MM.1S (cell line): ENCODE results near the gene LRRC8C.

Source experiments
- DNase-seq: peaks from one replicate; pipeline ENCODE4 v3.0.0-alpha.2; 2015
- H2AFZ ChIP-seq: fragments of 300-600 bp; sonication (generic); 2 replicates; pipeline ENCODE4 v1.6.0; 2016; ENCODE audit warnings: antibody characterized with exemption, low read length
- H3F3A ChIP-seq: fragments of 300-600 bp; sonication (generic); 2 replicates; pipeline ENCODE4 v1.6.1; 2016; ENCODE audit warnings: mild to moderate bottlenecking, antibody characterized with exemption, low read length, moderate library complexity, mixed read lengths; ENCODE audit not compliant: insufficient read depth
- H3K27ac ChIP-seq: fragments of 300-600 bp; sonication (generic); 2 replicates; pipeline ENCODE4 v1.5.1; 2016; ENCODE audit warnings: mild to moderate bottlenecking, low read length
- H3K27me3 ChIP-seq: fragments of 300-600 bp; sonication (generic); replicated peaks from 2 replicates; pipeline ENCODE4 v1.6.0; 2016; ENCODE audit warnings: low read length; ENCODE audit not compliant: insufficient read depth
- H3K36me3 ChIP-seq: fragments of 300-600 bp; sonication (generic); replicated peaks from 2 replicates; pipeline ENCODE4 v1.6.1; 2016; ENCODE audit warnings: mild to moderate bottlenecking, low read length, mixed read lengths; ENCODE audit not compliant: insufficient read depth
- H3K4me1 ChIP-seq: fragments of 300-600 bp; sonication (generic); 2 replicates; pipeline ENCODE4 v1.6.1; 2016; ENCODE audit warnings: low read length, mixed read lengths
- H3K4me2 ChIP-seq: fragments of 300-600 bp; sonication (generic); 2 replicates; pipeline ENCODE4 v1.6.0; 2016; ENCODE audit warnings: low read depth, low read length
- H3K4me3 ChIP-seq: fragments of 300-600 bp; sonication (generic); 2 replicates; pipeline ENCODE4 v1.5.1; 2016; ENCODE audit warnings: low read length, mixed read lengths
- H3K79me2 ChIP-seq: fragments of 300-600 bp; sonication (generic); 2 replicates; pipeline ENCODE4 v1.6.1; 2016; ENCODE audit warnings: mixed run types, low read length, mixed read lengths
- H3K9ac ChIP-seq: fragments of 300-600 bp; sonication (generic); 2 replicates; pipeline ENCODE4 v1.6.1; 2016; ENCODE audit warnings: low read length, mixed read lengths
- H3K9me2 ChIP-seq: fragments of 300-600 bp; sonication (generic); replicated peaks from 2 replicates; pipeline ENCODE4 v1.6.1; 2016; ENCODE audit warnings: mild to moderate bottlenecking, low read length, mixed read lengths; ENCODE audit not compliant: insufficient read depth
- H3K9me3 ChIP-seq: fragments of 300-600 bp; sonication (generic); replicated peaks from 2 replicates; pipeline ENCODE4 v1.6.1; 2016; ENCODE audit warnings: mild to moderate bottlenecking, low read length, mixed read lengths; ENCODE audit not compliant: insufficient read depth
- H4K20me1 ChIP-seq: fragments of 300-600 bp; sonication (generic); 2 replicates; pipeline ENCODE4 v1.6.1; 2016; ENCODE audit warnings: mild to moderate bottlenecking, low read length, moderate library complexity, mixed read lengths; ENCODE audit not compliant: insufficient read depth
- EZH2 ChIP-seq: fragments of 300-600 bp; sonication (generic); optimal IDR thresholded peaks from 2 replicates; pipeline ENCODE3; 2017; ENCODE audit warnings: low read depth, mild to moderate bottlenecking, antibody characterized with exemption, low read length, mixed read lengths
- EZH2phosphoT487 ChIP-seq: fragments of 300-600 bp; sonication (generic); IDR thresholded peaks from 2 replicates; pipeline ENCODE4 v1.6.1; 2018; ENCODE audit warnings: antibody characterized with exemption, low read length
- TF ChIP-seq, protein P1 (sequence below): fragments of 300-600 bp; sonication (generic); IDR thresholded peaks from 2 replicates; pipeline ENCODE4 v1.5.1; 2016; ENCODE audit warnings: antibody characterized with exemption, low read length, mixed read lengths

The LRRC8C gene

GRCh38 chr1:89608319-89608983, 24.5 kb upstream of the LRRC8C start:
- H3K4me3 ChIP-seq, result no peak overlapping the region
- no peaks in the 10 kb centered on the region for H3K4me1 ChIP-seq
- no peaks in the 10 kb centered on the region for H3K9me2 ChIP-seq
- H2AFZ ChIP-seq, result no peak overlapping the region
- H4K20me1 ChIP-seq, result no peaks in the 10 kb centered on the region
- H3K27ac ChIP-seq, result no peak overlapping the region
- H3K4me2 ChIP-seq, result no peak overlapping the region
- H3F3A ChIP-seq, result no peaks in the 10 kb centered on the region
- TF ChIP-seq EZH2phosphoT487, result no peak
- TF ChIP-seq, protein P1, sequence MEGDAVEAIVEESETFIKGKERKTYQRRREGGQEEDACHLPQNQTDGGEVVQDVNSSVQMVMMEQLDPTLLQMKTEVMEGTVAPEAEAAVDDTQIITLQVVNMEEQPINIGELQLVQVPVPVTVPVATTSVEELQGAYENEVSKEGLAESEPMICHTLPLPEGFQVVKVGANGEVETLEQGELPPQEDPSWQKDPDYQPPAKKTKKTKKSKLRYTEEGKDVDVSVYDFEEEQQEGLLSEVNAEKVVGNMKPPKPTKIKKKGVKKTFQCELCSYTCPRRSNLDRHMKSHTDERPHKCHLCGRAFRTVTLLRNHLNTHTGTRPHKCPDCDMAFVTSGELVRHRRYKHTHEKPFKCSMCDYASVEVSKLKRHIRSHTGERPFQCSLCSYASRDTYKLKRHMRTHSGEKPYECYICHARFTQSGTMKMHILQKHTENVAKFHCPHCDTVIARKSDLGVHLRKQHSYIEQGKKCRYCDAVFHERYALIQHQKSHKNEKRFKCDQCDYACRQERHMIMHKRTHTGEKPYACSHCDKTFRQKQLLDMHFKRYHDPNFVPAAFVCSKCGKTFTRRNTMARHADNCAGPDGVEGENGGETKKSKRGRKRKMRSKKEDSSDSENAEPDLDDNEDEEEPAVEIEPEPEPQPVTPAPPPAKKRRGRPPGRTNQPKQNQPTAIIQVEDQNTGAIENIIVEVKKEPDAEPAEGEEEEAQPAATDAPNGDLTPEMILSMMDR, result no peak
- TF ChIP-seq EZH2, result no peak
- DNase-seq, result no peak
- H3K9me3 ChIP-seq, result no peaks in the 10 kb centered on the region
- no peaks in the 10 kb centered on the region for H3K36me3 ChIP-seq
- H3K27me3 ChIP-seq, result no peaks in the 10 kb centered on the region
- H3K9ac ChIP-seq, result no peak overlapping the region
- H3K79me2 ChIP-seq, result no peaks in the 10 kb centered on the region

DNA sequence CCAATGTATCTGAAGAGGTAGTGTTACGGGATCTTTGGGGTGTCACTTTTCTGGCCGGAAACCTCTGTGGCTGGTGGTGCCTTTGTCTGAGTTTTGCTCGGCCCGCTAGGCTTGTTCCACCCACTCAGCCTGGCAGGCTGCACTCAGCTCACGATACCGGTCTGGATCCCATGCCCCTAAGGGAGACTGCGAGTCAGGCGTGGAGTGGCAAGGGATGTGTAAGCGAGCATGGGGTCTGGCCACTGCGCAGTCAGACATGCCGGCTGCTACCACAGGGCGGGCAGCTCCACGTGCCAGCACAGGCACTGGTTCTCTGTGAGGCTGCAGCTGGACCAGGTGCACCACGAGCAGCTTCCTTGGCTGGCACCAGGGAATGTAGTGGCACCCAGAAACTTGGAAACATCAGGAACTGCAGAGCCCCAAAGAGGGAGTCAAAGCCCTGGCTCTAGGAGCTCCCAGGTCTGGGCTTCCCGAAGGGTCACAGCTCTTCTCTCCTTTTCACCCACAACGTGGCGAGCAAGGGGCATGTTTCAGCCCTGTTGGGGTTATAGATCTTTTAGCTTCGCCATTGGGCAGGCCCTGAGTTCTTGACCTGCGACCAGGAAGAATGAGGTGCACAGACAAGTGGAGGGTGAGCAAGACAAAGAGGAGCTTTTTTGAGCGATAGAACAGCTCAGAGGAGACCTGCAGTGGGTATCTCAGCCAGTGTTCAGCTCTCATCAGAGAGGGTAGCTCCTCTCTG, 23.8 kb upstream of the LRRC8C start:
- Histone ChIP-seq H3K4me1 (no peaks in the 10 kb centered on the region), H3F3A (no peaks in the 10 kb centered on the region), H2AFZ (no peak overlapping the region), H3K4me3 (no peak overlapping the region), H3K36me3 (no peaks in the 10 kb centered on the region), H3K27ac (no peak overlapping the region), H3K9ac (no peak overlapping the region), H3K4me2 (no peak overlapping the region), H3K27me3 (no peaks in the 10 kb centered on the region), H4K20me1 (no peaks in the 10 kb centered on the region), H3K79me2 (no peaks in the 10 kb centered on the region), H3K9me3 (no peaks in the 10 kb centered on the region), H3K9me2 (no peaks in the 10 kb centered on the region)
- no peak for TF ChIP-seq EZH2
- TF ChIP-seq, protein P1, result no peak
- DNase-seq, result no peak

- Histone ChIP-seq H3K79me2 (no peaks in the 10 kb centered on the region), H3K27me3 (no peaks in the 10 kb centered on the region), H3K9ac (no peak overlapping the region), H4K20me1 (no peaks in the 10 kb centered on the region), H3F3A (no peaks in the 10 kb centered on the region), H3K36me3 (no peaks in the 10 kb centered on the region), H3K9me3 (no peaks in the 10 kb centered on the region), H3K4me3 (no peak overlapping the region), H3K4me1 (no peaks in the 10 kb centered on the region), H3K9me2 (no peaks in the 10 kb centered on the region), H2AFZ (no peak overlapping the region), H3K4me2 (no peak overlapping the region), H3K27ac (no peak overlapping the region)
- TF ChIP-seq EZH2 (no peak), EZH2phosphoT487 (no peak)
- TF ChIP-seq, protein P1, result no peak
- DNase-seq, result no peak
Observed at GRCh38 chr1:89609781-89610456, 23.0 kb upstream of the LRRC8C start.
